ENCODE measurements around the gene COPG1. TPM values are rescaled to one million over a fixed set of nuclear protein-coding genes. Genes with fewer than 3 reads are reported as not detected.

COPG1 gene
- total and polyA plus RNA-seq, 10 of the 15 experiments (the other 5 are each of a cell fraction or from before 2014, with no cell fraction given), result 54.8 to 143 (median 91.2) TPM

- TF ChIP-seq REST (IDR thresholded peaks at IDR 0.05; ENCODE audit: low read depth, low read length) (no peak), ESRRA (IDR thresholded peaks at IDR 0.05; ENCODE audit: low read length) (no peak), SMARCA5 (IDR thresholded peaks at IDR 0.05) (no peak), ZNF384 (IDR thresholded peaks at IDR 0.05; ENCODE audit: borderline replicate concordance, low read depth, low read length) (peak; percentile 87), HCFC1 (IDR thresholded peaks at IDR 0.05; ENCODE audit: low read length) (no peak), TBL1XR1 (IDR thresholded peaks at IDR 0.05; ENCODE audit: low read depth, low read length) (no peak), SIN3A (IDR thresholded peaks at IDR 0.05; ENCODE audit: low read depth, low read length) (no peak), ZNF622 (IDR thresholded peaks at IDR 0.05) (no peak), CBFB (IDR thresholded peaks at IDR 0.05; ENCODE audit: low read depth) (no peak), RELA (IDR thresholded peaks at IDR 0.05; ENCODE audit: borderline replicate concordance, partially characterized antibody) (no peak), ZBED1 (IDR thresholded peaks at IDR 0.05; ENCODE audit: borderline replicate concordance) (no peak), KDM1A (IDR thresholded peaks at IDR 0.05; ENCODE audit: borderline replicate concordance) (no peak), SPI1 (IDR thresholded peaks at IDR 0.05; ENCODE audit: borderline replicate concordance, insufficient read depth, low read depth, low read length) (peak; percentile 99), LARP7 (IDR thresholded peaks at IDR 0.05) (no peak), POLR2A (IDR thresholded peaks at IDR 0.05; ENCODE audit: low read depth, low read length) (no peak), PML (IDR thresholded peaks at IDR 0.05; ENCODE audit: low read length) (no peak), TCF3 (IDR thresholded peaks at IDR 0.05; ENCODE audit: borderline replicate concordance, insufficient read depth, low read depth, low read length) (no peak), BMI1 (IDR thresholded peaks at IDR 0.05; ENCODE audit: borderline replicate concordance) (no peak), CREB1 (IDR thresholded peaks at IDR 0.05; ENCODE audit: low read depth) (no peak)
- TF ChIP-seq, protein P1, sequence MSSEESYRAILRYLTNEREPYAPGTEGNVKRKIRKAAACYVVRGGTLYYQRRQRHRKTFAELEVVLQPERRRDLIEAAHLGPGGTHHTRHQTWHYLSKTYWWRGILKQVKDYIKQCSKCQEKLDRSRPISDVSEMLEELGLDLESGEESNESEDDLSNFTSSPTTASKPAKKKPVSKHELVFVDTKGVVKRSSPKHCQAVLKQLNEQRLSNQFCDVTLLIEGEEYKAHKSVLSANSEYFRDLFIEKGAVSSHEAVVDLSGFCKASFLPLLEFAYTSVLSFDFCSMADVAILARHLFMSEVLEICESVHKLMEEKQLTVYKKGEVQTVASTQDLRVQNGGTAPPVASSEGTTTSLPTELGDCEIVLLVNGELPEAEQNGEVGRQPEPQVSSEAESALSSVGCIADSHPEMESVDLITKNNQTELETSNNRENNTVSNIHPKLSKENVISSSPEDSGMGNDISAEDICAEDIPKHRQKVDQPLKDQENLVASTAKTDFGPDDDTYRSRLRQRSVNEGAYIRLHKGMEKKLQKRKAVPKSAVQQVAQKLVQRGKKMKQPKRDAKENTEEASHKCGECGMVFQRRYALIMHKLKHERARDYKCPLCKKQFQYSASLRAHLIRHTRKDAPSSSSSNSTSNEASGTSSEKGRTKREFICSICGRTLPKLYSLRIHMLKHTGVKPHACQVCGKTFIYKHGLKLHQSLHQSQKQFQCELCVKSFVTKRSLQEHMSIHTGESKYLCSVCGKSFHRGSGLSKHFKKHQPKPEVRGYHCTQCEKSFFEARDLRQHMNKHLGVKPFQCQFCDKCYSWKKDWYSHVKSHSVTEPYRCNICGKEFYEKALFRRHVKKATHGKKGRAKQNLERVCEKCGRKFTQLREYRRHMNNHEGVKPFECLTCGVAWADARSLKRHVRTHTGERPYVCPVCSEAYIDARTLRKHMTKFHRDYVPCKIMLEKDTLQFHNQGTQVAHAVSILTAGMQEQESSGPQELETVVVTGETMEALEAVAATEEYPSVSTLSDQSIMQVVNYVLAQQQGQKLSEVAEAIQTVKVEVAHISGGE (CRISPR knock-in tag; IDR thresholded peaks at IDR 0.05), result no peak
- TF ChIP-seq, protein P2, sequence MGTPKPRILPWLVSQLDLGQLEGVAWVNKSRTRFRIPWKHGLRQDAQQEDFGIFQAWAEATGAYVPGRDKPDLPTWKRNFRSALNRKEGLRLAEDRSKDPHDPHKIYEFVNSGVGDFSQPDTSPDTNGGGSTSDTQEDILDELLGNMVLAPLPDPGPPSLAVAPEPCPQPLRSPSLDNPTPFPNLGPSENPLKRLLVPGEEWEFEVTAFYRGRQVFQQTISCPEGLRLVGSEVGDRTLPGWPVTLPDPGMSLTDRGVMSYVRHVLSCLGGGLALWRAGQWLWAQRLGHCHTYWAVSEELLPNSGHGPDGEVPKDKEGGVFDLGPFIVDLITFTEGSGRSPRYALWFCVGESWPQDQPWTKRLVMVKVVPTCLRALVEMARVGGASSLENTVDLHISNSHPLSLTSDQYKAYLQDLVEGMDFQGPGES (IDR thresholded peaks at IDR 0.05), result no peak
- TF ChIP-seq, protein P3, sequence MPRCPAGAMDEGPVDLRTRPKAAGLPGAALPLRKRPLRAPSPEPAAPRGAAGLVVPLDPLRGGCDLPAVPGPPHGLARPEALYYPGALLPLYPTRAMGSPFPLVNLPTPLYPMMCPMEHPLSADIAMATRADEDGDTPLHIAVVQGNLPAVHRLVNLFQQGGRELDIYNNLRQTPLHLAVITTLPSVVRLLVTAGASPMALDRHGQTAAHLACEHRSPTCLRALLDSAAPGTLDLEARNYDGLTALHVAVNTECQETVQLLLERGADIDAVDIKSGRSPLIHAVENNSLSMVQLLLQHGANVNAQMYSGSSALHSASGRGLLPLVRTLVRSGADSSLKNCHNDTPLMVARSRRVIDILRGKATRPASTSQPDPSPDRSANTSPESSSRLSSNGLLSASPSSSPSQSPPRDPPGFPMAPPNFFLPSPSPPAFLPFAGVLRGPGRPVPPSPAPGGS (IDR thresholded peaks at IDR 0.05; ENCODE audit: borderline replicate concordance, insufficient read depth, low read depth, low read length, poor library complexity, severe bottlenecking), result no peak
Observed at GRCh38 chr3:129233538-129233937, 15.9 kb upstream of the COPG1 start (continued).
